HG03159 (cell line): ENCODE results near the gene FAM53A.

Source experiments
- ATAC-seq: cut with Tn5 transposase; IDR thresholded peaks from one replicate; pipeline ENCODE4 v1.9.1; 2021; ENCODE audit warnings: mild to moderate bottlenecking, moderate library complexity; ENCODE audit not compliant: unreplicated experiment

The FAM53A gene

GRCh38 chr4:1595789-1596325 lies 88.3 kb downstream of the FAM53A start:
- no peak for ATAC-seq

GRCh38 chr4:1594871-1595788 lies 89.0 kb downstream of the FAM53A start:
- ATAC-seq = no peak

DNA sequence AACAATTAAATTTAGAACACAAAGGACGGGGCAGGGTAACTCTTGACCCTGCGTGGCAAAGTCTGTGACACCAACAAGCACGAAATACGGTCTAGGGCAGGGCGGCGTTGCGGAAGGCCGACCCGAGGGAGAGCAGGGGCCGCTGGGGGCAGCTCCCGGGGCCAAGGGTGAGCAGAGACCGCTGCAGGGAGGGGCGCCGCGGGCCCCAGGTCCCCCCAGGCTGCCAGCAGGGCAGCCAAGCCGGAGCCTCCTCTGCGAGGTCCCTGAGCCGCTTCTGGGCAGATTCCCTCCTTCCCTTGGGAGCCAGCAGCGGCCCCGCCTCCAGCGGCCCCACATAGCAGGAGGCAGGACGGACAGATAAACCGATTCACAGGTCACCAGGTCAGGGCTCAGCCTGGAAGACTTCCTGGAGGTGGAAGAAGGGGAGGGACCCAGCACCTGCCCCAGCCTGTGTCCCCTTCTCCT lies 90.2 kb downstream of the FAM53A start:
- ATAC-seq = no peak

- ATAC-seq = no peak
These were observed 90.7 kb downstream of the FAM53A start for GRCh38 chr4:1593458-1593857.

DNA sequence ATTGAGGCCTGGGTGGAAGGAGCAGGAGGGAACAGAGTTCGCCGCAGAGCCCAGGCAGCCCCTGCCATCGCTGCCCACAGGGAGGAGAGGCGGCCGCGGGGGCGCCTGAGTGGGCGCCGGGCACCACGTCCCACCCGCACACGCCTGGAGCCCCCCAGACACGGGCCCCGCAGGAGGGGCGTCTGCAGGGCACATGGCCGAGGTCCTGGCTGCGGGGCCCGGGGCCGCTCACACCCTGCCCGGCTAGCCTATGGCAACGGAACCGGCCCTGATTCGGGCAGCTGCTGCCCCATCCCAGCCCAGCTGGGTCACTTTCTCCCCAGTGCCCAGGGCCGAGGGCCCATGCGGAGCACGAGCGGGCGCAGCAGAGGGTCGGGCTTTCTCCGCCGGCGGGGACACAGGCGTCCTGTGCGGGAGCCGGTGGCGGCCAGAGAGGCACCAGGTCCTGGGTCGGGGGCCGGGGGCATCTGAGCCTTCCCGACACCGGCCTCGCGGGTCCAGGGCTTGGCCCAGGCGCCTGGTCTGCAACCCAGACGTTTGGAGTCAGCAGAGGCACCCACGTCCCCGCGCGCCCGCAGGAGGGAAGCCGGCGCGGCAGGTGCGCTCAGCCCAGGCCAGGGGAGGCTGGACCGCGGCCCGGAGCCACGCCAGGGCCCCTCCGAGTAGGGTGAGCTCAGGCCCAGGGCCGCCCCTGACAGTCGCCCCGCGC lies 91.2 kb downstream of the FAM53A start:
- ATAC-seq = no peak

GRCh38 chr4:1592068-1592708 lies 91.9 kb downstream of the FAM53A start:
- ATAC-seq = no peak

GRCh38 chr4:1591107-1591506 lies 93.0 kb downstream of the FAM53A start:
- ATAC-seq = no peak

- ATAC-seq = no peak
These were observed 93.9 kb downstream of the FAM53A start for GRCh38 chr4:1590244-1590643.
